Esophagus squamous epithelium (tissue), 5 donors: ENCODE data around the gene MON2. TPM values are rescaled to one million over a fixed set of nuclear protein-coding genes. Genes with fewer than 3 reads are reported as not detected.

ENCODE experiments used
- DNase-seq: peaks from one replicate; lab custom pipeline; 2025; lab: John Stamatoyannopoulos, UW
- H3K27ac ChIP-seq, 4 donors: fragments of 200-600 bp; sonication (generic); one replicate each; pipeline ENCODE4 v1.5.1; 2016 to 2019; ENCODE audit warnings: mild to moderate bottlenecking in 1 of 4
- H3K27me3 ChIP-seq, 4 donors: fragments of 200-600 bp; sonication (generic); 1 replicate in 3 of 4; 2 replicates in 1 of 4; pipeline versions ENCODE4 v1.5.1 to v1.6.0; 2017 to 2021; ENCODE audit warnings: antibody characterized with exemption in 1 of 4
- H3K36me3 ChIP-seq, 3 donors: fragments of 200-600 bp; sonication (generic); one replicate each; pipeline ENCODE4 v1.5.1; 2016 to 2019
- H3K4me1 ChIP-seq, 3 donors: fragments of 200-600 bp; sonication (generic); one replicate each; pipeline ENCODE4 v1.5.1; 2017 to 2019
- H3K4me3 ChIP-seq, 4 donors: fragments of 200-600 bp; sonication (generic); 1 replicate in 3 of 4; 2 replicates in 1 of 4; pipeline ENCODE4 v1.5.1; 2016 to 2019; ENCODE audit warnings: mild to moderate bottlenecking in 2 of 4, moderate library complexity in 1 of 4
- H3K9me3 ChIP-seq, 3 donors: fragments of 200-600 bp; sonication (generic); one replicate each; pipeline ENCODE4 v1.5.1; 2016 to 2019
- CTCF ChIP-seq, 6 experiments: fragments of 450-650 bp in 4 of 6; fragments of 200-600 bp in 2 of 6; sonication (generic) in 2 of 6; IDR thresholded peaks; one replicate each; pipeline ENCODE4 v1.5.1; 2016 to 2019; ENCODE audit warnings: antibody characterized with exemption in 6 of 6, mild to moderate bottlenecking in 4 of 6, moderate library complexity in 4 of 6
- POLR2A ChIP-seq, 4 donors: fragments of 450-650 bp; IDR thresholded peaks; one replicate each; pipeline ENCODE4 v1.6.1; 2017; ENCODE audit warnings: antibody characterized with exemption in 4 of 4, mild to moderate bottlenecking in 4 of 4, moderate library complexity in 3 of 4
- WGBS, 2 donors: methylation state at CpG; one replicate each; pipeline ENCODE4 v1.1.5; 2018; 5-methylcytosine and 5-hydroxymethylcytosine counted together
- intact Hi-C: fragments of 100-400 bp; cut with DNase I; formaldehyde crosslinking; loops from one replicate; pipeline ENCODE4 v1.15.0; 2022
- total RNA-seq, 4 donors: library from RNA; depleted of rRNA; stranded (reverse); fragments of >200 nt; gene quantifications; one replicate each; pipeline ENCODE4 v1.1.0, GENCODE V29; 2016
- donor health status: DM: yes; HTN: yes; CAD: no.

Gene MON2
- 10 to 100 TPM; 29.6 to 61.4 (median 41.9) TPM for total RNA-seq

- 0% methylated on average over 12 to 20 of the region's 62 CpGs for WGBS, 2 donors
- Histone ChIP-seq H3K27me3 (no peaks in the 10 kb centered on the region), H3K36me3 (peaks cover 0 to 12% (median 0%) of the 10 kb centered on the region in 3 donors), H3K9me3 (peaks cover 0 to 17% (median 0%) of the 10 kb centered on the region in 3 donors), H3K27ac (peak within 1 kb of the TSS; percentile 89 to 98 (median 96)), H3K4me1 (peaks cover 14 to 39% (median 19%) of the 10 kb centered on the region in 3 donors), H3K4me3 (peak within 1 kb of the TSS; percentile 83 to 94 (median 88))
- no peak for TF ChIP-seq CTCF (IDR thresholded peaks at IDR 0.05)
- TF ChIP-seq POLR2A (IDR thresholded peaks at IDR 0.05), result peak in 3 of 4 donors; percentile 18 to 80 (median 57)
- DNase-seq, result peak; percentile 26
- intact Hi-C loops, result no loop called here
Observed at GRCh38 chr12:62466594-62467491, at the start of gene MON2. Gene MON2 (plus strand): TSS chr12:62466826. CDS start chr12:62467208, 382 bp downstream.

- H3K4me3 ChIP-seq, result no peak overlapping the region
- H3K36me3 ChIP-seq, result no peaks in the 10 kb centered on the region
- WGBS, 2 donors, result 87 to 92% methylated on average over 3 of the region's 3 CpGs
- peaks cover 0 to 18% (median 0%) of the 10 kb centered on the region in 4 donors for H3K27me3 ChIP-seq
- H3K4me1 ChIP-seq, result no peaks in the 10 kb centered on the region
- no peak for DNase-seq
- H3K9me3 ChIP-seq, result peaks cover 0 to 15% (median 0%) of the 10 kb centered on the region in 3 donors
- no peak overlapping the region for H3K27ac ChIP-seq
- intact Hi-C loops, result no loop called here
- TF ChIP-seq POLR2A (IDR thresholded peaks at IDR 0.05) (no peak), CTCF (IDR thresholded peaks at IDR 0.05) (no peak)
Observed at GRCh38 chr12:62426089-62426488, 40.5 kb upstream of the MON2 start.

- H3K4me1 ChIP-seq, result peaks cover 0 to under 1% (median 0%) of the 10 kb centered on the region in 3 donors
Observed at GRCh38 chr12:62429457-62429856, 37.2 kb upstream of the MON2 start.

GRCh38 chr12:62434494-62435302 is 31.9 kb upstream of the MON2 start:
- Histone ChIP-seq H3K36me3 (no peaks in the 10 kb centered on the region), H3K9me3 (no peaks in the 10 kb centered on the region), H3K27ac (no peak overlapping the region), H3K4me1 (peaks cover 11 to 18% (median 12%) of the 10 kb centered on the region in 3 donors), H3K4me3 (peak overlapping the region; percentile 21 to 54 (median 36)), H3K27me3 (peaks cover 0 to 54% (median 0%) of the 10 kb centered on the region in 4 donors)
- no peak for TF ChIP-seq POLR2A (IDR thresholded peaks at IDR 0.05)
- no peak for TF ChIP-seq CTCF (IDR thresholded peaks at IDR 0.05)
- no peak for DNase-seq
- 29 to 35% methylated on average over 12 to 14 of the region's 16 CpGs for WGBS, 2 donors
- intact Hi-C loops, result no loop called here

More at GRCh38 chr12:62429457-62429856, 37.2 kb upstream of the MON2 start:
- Histone ChIP-seq H3K27ac (no peak overlapping the region), H3K27me3 (peaks cover 0 to 43% (median 0%) of the 10 kb centered on the region in 4 donors), H3K9me3 (peaks cover 0 to 15% (median 0%) of the 10 kb centered on the region in 3 donors), H3K36me3 (no peaks in the 10 kb centered on the region), H3K4me3 (no peak overlapping the region)
- intact Hi-C loops, result no loop called here
- no peak for DNase-seq
- TF ChIP-seq CTCF (IDR thresholded peaks at IDR 0.05) (no peak), POLR2A (IDR thresholded peaks at IDR 0.05) (no peak)
